Brain microvascular endothelial cell (primary cell): ENCODE data around the gene INA.
"Not testable (repeated sequence)": the region's sequence is repeated elsewhere in the genome, so short reads cannot be mapped to it uniquely, and the experiment has no call there.

Experiments
- DNase-seq: peaks from one replicate; pipeline ENCODE4 v3.0.0-alpha.2; 2020
- H3K27ac ChIP-seq: fragments of 250-450 bp; sonication (Bioruptor Pico); 2 replicates; pipeline ENCODE4 v1.5.1; 2020; ENCODE audit warnings: mild to moderate bottlenecking, moderate library complexity
- H3K27me3 ChIP-seq: fragments of 250-450 bp; sonication (Bioruptor Pico); replicated peaks from 2 replicates; pipeline ENCODE4 v1.5.1; 2020; ENCODE audit warnings: mild to moderate bottlenecking
- H3K36me3 ChIP-seq: fragments of 250-450 bp; sonication (Bioruptor Pico); replicated peaks from 2 replicates; pipeline ENCODE4 v1.5.1; 2020; ENCODE audit warnings: mild to moderate bottlenecking
- H3K4me3 ChIP-seq: 2 replicates; pipeline ENCODE4 v1.5.1; 2011; ENCODE audit warnings: low read depth, mild to moderate bottlenecking, control low read depth, low read length, moderate library complexity
- in situ Hi-C: cut with HindIII; loops from 2 replicates; pipeline ENCODE4 v1.10.0; 2017; ENCODE audit warnings: low sequenced_read_pairs, low pct_ligation_motif_present
- TF ChIP-seq, protein P1 (sequence below): IDR thresholded peaks from 2 replicates; pipeline ENCODE4 v1.5.1; 2011; ENCODE audit warnings: low read depth, mild to moderate bottlenecking, moderate library complexity, low read length, control low read depth, inconsistent platforms; ENCODE audit errors: missing control alignments

INA gene

GRCh38 chr10:103254113-103254512 lies 22.8 kb upstream of the INA start:
- no peak overlapping the region for H3K4me3 ChIP-seq
- H3K27ac ChIP-seq = no peak overlapping the region
- H3K36me3 ChIP-seq = no peaks in the 10 kb centered on the region
- H3K27me3 ChIP-seq = no peaks in the 10 kb centered on the region
- no peak for DNase-seq
- in situ Hi-C loops = no loop called here
- TF ChIP-seq, protein P1, sequence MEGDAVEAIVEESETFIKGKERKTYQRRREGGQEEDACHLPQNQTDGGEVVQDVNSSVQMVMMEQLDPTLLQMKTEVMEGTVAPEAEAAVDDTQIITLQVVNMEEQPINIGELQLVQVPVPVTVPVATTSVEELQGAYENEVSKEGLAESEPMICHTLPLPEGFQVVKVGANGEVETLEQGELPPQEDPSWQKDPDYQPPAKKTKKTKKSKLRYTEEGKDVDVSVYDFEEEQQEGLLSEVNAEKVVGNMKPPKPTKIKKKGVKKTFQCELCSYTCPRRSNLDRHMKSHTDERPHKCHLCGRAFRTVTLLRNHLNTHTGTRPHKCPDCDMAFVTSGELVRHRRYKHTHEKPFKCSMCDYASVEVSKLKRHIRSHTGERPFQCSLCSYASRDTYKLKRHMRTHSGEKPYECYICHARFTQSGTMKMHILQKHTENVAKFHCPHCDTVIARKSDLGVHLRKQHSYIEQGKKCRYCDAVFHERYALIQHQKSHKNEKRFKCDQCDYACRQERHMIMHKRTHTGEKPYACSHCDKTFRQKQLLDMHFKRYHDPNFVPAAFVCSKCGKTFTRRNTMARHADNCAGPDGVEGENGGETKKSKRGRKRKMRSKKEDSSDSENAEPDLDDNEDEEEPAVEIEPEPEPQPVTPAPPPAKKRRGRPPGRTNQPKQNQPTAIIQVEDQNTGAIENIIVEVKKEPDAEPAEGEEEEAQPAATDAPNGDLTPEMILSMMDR = no peak

DNA sequence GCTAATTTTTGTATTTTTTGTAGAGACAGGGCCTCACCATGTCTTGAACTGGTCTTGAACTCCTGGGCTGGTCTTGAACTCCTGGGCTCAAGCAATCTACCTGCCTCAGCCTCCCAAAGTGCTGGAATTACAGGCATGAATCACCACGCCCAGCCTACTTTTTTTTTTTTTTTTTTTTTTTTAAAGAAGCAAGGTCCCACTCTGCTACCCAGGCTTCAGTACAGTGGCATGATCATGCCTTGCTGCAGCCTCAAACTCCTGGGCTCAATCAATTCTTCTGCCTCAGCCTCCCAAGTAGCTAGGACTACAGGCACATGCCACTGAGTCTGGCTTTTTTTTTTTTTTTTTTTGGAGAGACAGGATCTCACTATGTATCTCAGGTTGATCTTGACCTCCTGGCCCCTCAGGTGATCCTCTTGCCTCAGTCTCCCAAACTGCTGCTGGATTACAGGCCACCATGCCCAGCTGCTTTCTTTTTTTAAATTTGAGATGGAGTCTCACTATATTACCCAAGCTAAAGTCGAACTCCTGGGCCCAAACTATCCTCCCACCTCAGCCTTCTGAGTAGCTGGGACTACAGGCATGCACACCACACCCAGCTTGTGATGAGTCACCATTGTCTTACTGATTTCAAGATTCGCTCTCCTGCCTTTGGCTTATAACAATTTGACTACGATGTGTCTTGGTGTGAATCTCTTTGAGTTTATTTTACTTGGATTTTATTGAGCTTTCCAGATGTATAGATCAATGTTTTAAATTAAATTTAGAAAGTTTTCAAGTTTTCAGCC lies 22.2 kb upstream of the INA start:
- Histone ChIP-seq H3K4me3 (no peak overlapping the region), H3K27me3 (no peaks in the 10 kb centered on the region), H3K27ac (no peak overlapping the region), H3K36me3 (no peaks in the 10 kb centered on the region)
- TF ChIP-seq, protein P1 = no peak
- in situ Hi-C loops = no loop called here
- peak; percentile 45 for DNase-seq

DNA sequence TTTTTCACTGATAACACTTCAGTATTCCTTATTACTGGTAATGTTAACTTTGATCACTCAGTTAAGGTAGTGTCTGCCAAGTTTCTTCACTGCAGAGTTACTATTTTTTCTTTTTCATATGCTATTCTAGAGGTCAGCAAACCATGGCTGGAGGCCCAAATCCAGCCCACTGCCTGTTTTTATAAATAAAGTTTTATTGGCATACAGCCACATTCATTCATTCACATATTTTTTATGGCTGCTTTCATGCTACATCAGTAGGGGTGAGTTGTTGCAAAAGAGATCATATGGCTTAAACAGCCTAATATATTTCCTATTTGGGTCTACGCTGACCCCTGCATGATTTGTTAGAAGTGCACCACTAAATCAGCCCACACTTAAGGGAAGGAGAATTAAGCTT lies 20.3 kb upstream of the INA start:
- no peak overlapping the region for H3K4me3 ChIP-seq
- TF ChIP-seq, protein P1 = no peak
- no peak for DNase-seq
- H3K27ac ChIP-seq = no peak overlapping the region
- no peaks in the 10 kb centered on the region for H3K27me3 ChIP-seq
- no peaks in the 10 kb centered on the region for H3K36me3 ChIP-seq
- in situ Hi-C loops = no loop called here

DNA sequence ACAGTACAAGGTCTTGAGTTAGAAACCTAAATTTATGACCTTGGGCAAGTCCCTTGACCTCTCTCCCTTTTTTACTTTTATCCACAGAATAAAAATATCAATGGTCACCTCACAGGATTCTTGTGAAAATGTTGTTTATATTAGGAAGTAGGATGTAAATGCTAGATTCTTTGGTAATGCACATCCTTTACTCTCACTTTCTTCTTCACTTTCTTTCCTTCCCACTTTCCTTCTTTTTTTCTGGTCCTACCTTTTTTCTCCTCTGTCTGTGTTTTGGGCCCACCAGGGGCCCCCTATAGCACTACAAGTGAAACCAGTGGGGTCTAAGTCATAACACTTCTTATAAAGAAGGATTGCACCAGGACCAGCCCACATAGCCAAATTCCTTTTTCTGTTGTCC lies 19.1 kb upstream of the INA start:
- Histone ChIP-seq H3K27me3 (no peaks in the 10 kb centered on the region), H3K36me3 (no peaks in the 10 kb centered on the region), H3K4me3 (no peak overlapping the region), H3K27ac (no peak overlapping the region)
- in situ Hi-C loops = no loop called here
- no peak for DNase-seq
- TF ChIP-seq, protein P1 = no peak

- H3K27me3 ChIP-seq, H3K4me3 ChIP-seq, H3K36me3 ChIP-seq, in situ Hi-C loops, DNase-seq, H3K27ac ChIP-seq: not testable (repeated sequence)
Measured at GRCh38 chr10:103258928-103259327, 18.0 kb upstream of the INA start.

DNA sequence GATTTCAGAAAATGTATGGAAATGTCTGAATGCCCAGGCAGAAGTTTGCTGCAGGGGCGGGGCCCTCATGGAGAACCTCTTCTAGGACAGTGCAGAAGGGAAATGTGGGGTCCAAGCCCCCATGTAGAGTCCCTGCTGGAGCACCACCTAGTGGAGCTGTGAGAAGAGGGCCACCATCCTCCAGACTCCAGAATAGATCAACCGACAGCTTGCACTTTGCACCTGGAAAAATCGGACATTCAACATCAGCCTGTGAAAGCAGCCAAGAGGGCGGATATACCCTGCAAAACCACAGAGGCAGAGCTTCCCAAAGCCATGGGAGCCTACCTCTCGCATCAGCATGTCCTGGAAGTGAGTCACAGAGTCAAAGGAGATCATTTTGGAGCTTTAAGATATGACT lies 16.9 kb upstream of the INA start:
- H3K4me3 ChIP-seq = no peak overlapping the region
- no peaks in the 10 kb centered on the region for H3K36me3 ChIP-seq
- H3K27me3 ChIP-seq = no peaks in the 10 kb centered on the region
- in situ Hi-C loops = no loop called here
- H3K27ac ChIP-seq = no peak overlapping the region
- TF ChIP-seq, protein P1 = no peak
- DNase-seq = no peak
